A673 (cell line): ENCODE data around the gene NMU.

Source experiments
- CTCF ChIP-seq: fragments of 300-800, 200-600 bp; sonication (generic); conservative IDR thresholded peaks from 2 replicates; pipeline ENCODE4 v1.5.1; 2017; ENCODE audit warnings: low read depth, mild to moderate bottlenecking, antibody characterized with exemption, low read length, moderate library complexity, mixed read lengths
- EZH2 ChIP-seq: fragments of 200-600 bp; sonication (generic); IDR thresholded peaks from 2 replicates; pipeline ENCODE4 v1.6.1; 2017; ENCODE audit warnings: borderline replicate concordance, low read depth, mild to moderate bottlenecking, mixed read lengths, antibody characterized with exemption, low read length; ENCODE audit not compliant: poor library complexity, severe bottlenecking

- no peak for TF ChIP-seq EZH2
- TF ChIP-seq CTCF = no peak
These were observed 18.4 kb downstream of the NMU start for GRCh38 chr4:55617587-55618197.
